Measurements from ENCODE around the gene TLR4. TPM values are rescaled to one million over a fixed set of nuclear protein-coding genes. Genes with fewer than 3 reads are reported as not detected.

TLR4 gene
- total RNA-seq, 4 donors from 2014 or later: 9.7 to 46.7 (median 17.9) TPM

DNA sequence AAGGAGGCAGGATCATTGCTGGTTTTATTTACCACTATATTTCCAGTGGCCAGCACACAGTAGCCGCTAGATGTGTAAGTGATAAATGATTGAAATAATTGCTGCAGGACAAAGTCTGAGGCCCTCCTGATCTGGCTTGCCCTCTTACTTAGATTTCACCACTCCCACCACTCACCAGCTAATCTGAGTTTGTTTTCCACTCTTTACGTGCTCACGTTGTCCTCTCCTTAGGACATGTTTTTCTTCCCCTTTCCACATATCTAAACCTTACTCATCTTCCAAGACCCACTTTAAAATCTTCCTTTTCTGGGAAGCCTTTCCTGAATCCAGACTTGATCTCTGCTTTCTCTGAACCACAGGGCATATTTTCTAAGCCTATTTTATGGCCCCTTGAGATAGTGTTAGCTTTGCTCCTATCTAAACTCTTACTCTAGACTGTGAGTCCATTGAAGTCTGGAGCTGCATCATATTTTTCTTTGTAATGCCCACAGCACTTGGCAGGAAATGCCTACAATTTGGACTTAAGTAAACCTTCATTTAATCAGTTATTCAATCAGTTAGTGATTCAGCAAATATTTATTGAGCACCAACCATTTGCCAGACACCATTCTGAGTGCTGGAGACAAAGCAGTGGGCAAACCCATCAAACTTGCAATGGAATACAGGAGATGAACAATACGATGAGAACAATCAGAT, 2.4 kb downstream of the TLR4 start:
- peak overlapping the region; percentile 43 to 52 (median 50) for H3K4me3 ChIP-seq
- H3K9me3 ChIP-seq: no peaks in the 10 kb centered on the region
- TF ChIP-seq POLR2AphosphoS5 (IDR thresholded peaks at IDR 0.05) (no peak), EP300 (IDR thresholded peaks at IDR 0.05) (no peak), POLR2A (IDR thresholded peaks at IDR 0.05; ENCODE audit: low read depth) (no peak)
- TF ChIP-seq, protein P1, sequence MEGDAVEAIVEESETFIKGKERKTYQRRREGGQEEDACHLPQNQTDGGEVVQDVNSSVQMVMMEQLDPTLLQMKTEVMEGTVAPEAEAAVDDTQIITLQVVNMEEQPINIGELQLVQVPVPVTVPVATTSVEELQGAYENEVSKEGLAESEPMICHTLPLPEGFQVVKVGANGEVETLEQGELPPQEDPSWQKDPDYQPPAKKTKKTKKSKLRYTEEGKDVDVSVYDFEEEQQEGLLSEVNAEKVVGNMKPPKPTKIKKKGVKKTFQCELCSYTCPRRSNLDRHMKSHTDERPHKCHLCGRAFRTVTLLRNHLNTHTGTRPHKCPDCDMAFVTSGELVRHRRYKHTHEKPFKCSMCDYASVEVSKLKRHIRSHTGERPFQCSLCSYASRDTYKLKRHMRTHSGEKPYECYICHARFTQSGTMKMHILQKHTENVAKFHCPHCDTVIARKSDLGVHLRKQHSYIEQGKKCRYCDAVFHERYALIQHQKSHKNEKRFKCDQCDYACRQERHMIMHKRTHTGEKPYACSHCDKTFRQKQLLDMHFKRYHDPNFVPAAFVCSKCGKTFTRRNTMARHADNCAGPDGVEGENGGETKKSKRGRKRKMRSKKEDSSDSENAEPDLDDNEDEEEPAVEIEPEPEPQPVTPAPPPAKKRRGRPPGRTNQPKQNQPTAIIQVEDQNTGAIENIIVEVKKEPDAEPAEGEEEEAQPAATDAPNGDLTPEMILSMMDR (IDR thresholded peaks at IDR 0.05): no peak
- peaks cover 0 to 32% (median 11%) of the 10 kb centered on the region in 4 donors for H3K36me3 ChIP-seq
- WGBS: 58% methylated on average over 4 of the region's 4 CpGs
- H3K27ac ChIP-seq (replicated peaks in 1 of 4): peak overlapping the region in 2 of 4 donors; percentile 15 to 34
- no peak for DNase-seq (ENCODE audit: extremely low spot score)
- no peaks in the 10 kb centered on the region for H3K27me3 ChIP-seq
- H3K4me1 ChIP-seq: peaks cover 10 to 24% (median 15%) of the 10 kb centered on the region in 4 donors
- intact Hi-C loops (cut with DNase I): no loop called here

DNA sequence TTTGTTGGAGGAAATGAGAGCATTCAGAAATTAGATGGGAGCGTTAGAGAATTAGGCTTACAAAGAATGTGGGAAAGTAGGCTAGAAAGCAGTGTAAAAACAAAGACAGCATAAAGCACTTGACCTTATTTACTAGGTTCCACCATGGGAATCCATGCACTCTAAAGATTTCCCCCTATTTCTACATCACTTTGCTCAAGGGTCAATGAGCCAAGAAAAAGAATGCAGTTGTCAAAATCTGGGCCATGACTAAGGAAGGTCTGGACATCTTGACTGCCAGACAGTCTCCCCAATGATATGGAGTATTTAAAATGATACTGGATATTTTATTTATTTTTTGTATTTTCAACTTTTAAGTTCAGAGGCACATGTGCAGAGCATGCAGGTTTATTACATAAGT, 3.4 kb downstream of the TLR4 start:
- 67% methylated on average over 1 of the region's 1 CpG for WGBS
- intact Hi-C loops (cut with DNase I): no loop called here

DNA sequence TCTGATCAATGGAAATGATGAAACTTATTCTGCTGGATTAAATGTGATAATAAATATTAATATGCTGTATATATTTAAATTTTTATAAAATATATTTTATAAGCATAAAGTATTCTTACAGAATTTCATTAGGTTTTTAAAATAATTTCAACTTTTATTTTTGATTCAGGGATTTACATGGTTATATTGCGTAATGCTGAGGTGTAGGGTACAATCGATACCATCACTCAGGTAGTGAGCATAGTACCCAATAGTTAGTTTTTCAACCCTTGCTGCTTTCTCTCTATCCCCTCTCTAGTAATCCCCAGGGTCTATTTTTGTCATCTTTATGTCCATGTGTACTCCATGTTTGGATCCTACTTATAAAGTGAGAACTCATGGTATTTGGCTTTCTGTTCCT, 5.7 kb downstream of the TLR4 start:
- no peaks in the 10 kb centered on the region for H3K27me3 ChIP-seq
- H3K4me1 ChIP-seq: peaks cover 0 to 2% (median 0%) of the 10 kb centered on the region in 4 donors
- intact Hi-C loops (cut with DNase I): no loop called here
- H3K36me3 ChIP-seq: peaks cover 0 to 66% (median 32%) of the 10 kb centered on the region in 4 donors
- no peak overlapping the region for H3K4me3 ChIP-seq
- WGBS: 94% methylated on average over 2 of the region's 2 CpGs
- no peak for TF ChIP-seq POLR2A (IDR thresholded peaks at IDR 0.05; ENCODE audit: low read depth)
- no peak for TF ChIP-seq EP300 (IDR thresholded peaks at IDR 0.05)
- no peak for TF ChIP-seq POLR2AphosphoS5 (IDR thresholded peaks at IDR 0.05)
- TF ChIP-seq, protein P1 (IDR thresholded peaks at IDR 0.05): no peak
- no peak for DNase-seq (ENCODE audit: extremely low spot score)
- H3K27ac ChIP-seq (replicated peaks in 1 of 4): no peak overlapping the region
- no peaks in the 10 kb centered on the region for H3K9me3 ChIP-seq

More for the DNA sequence above, 3.4 kb downstream of the TLR4 start:
- no peaks in the 10 kb centered on the region for H3K27me3 ChIP-seq
- H3K9me3 ChIP-seq: no peaks in the 10 kb centered on the region
- peaks cover 0 to 42% (median 16%) of the 10 kb centered on the region in 4 donors for H3K36me3 ChIP-seq
- H3K4me1 ChIP-seq: peaks cover 10 to 24% (median 15%) of the 10 kb centered on the region in 4 donors
- DNase-seq (ENCODE audit: extremely low spot score): no peak
- H3K27ac ChIP-seq (replicated peaks in 1 of 4): no peak overlapping the region
- peak overlapping the region in 3 of 4 donors; percentile 43 to 51 (median 50) for H3K4me3 ChIP-seq
- TF ChIP-seq EP300 (IDR thresholded peaks at IDR 0.05) (no peak), POLR2A (IDR thresholded peaks at IDR 0.05; ENCODE audit: low read depth) (no peak), POLR2AphosphoS5 (IDR thresholded peaks at IDR 0.05) (no peak)
- TF ChIP-seq, protein P1 (IDR thresholded peaks at IDR 0.05): no peak

DNA sequence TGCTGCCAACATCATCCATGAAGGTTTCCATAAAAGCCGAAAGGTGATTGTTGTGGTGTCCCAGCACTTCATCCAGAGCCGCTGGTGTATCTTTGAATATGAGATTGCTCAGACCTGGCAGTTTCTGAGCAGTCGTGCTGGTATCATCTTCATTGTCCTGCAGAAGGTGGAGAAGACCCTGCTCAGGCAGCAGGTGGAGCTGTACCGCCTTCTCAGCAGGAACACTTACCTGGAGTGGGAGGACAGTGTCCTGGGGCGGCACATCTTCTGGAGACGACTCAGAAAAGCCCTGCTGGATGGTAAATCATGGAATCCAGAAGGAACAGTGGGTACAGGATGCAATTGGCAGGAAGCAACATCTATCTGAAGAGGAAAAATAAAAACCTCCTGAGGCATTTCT, 10.1 kb downstream of the TLR4 start:
- TF ChIP-seq, protein P1 (IDR thresholded peaks at IDR 0.05): no peak
- TF ChIP-seq EP300 (IDR thresholded peaks at IDR 0.05) (no peak), POLR2AphosphoS5 (IDR thresholded peaks at IDR 0.05) (no peak), POLR2A (IDR thresholded peaks at IDR 0.05; ENCODE audit: low read depth) (no peak)
- H3K4me3 ChIP-seq: no peak overlapping the region
- peaks cover 9 to 23% (median 15%) of the 10 kb centered on the region in 4 donors for H3K4me1 ChIP-seq
- WGBS: 91% methylated on average over 6 of the region's 6 CpGs
- H3K9me3 ChIP-seq: no peaks in the 10 kb centered on the region
- no peak overlapping the region for H3K27ac ChIP-seq (replicated peaks in 1 of 4)
- intact Hi-C loops (cut with DNase I): no loop called here
- H3K36me3 ChIP-seq: peaks cover 0 to 53% (median 27%) of the 10 kb centered on the region in 4 donors
- DNase-seq (ENCODE audit: extremely low spot score): no peak
- no peaks in the 10 kb centered on the region for H3K27me3 ChIP-seq

Data from esophagus muscularis mucosa (tissue), 4 donors.